Brain pericyte (primary cell): Measurements from ENCODE around the gene OR52E4.

Experiments used
- DNase-seq: peaks from one replicate; pipeline ENCODE4 v3.0.0-alpha.2; 2012; ENCODE audit warnings: low read depth, low spot score

OR52E4 gene

DNA sequence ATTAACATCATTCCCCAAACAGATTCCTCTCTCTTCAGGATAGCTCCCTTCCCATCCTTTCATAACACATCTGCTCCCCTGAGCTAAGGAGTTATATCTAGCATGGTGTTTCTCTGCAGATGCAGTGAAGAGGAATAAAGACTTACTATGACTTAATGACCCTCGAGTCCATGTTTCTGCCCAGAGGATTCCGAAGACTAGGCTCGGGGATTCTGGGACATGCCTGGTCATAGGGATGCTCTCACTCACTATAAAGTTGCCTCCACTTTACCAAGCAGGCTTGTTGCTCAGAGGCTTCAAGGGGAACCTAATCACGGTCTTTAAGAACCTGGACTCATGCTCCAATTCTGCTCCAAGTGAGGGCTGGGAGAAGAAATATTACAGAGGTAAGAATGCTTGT is at the start of gene OR52E4:
Gene OR52E4, plus strand, starts transcription at position 301 of the 400 bp plus-strand sequence. CDS start 3,664 bp downstream, outside the sequence.
- DNase-seq = no peak

DNA sequence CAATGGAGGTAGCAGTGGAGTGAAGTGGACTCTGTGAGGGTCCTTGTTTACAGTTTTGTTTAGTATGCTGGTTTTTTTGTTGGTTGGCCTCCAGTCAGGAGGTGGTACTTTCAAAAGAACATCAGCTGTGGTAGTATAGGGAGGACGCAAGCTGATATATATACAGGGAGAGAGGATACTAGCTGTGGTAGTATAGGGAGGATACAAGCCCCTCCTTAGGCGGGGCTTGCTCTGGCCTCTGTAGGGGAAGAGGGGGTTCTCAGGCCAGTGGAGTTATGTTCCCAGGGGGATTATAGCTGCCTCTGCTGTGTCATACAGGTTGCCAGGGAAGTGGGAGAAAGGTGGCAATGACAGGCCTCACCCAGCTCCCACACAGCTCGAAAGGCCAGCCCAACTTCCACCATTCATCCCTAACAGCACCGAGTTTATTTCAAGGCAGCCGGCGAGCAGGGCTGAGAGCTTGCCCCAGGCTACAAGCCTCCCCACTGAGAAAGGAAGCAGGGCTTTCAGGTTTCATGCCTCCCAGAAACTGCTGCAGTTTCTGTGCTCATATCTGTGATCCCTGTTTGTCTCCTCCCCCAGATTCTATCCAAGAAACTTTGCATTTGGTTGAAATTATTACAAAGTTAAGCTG is 49.1 kb upstream of the OR52E4 start:
- no peak for DNase-seq

DNA sequence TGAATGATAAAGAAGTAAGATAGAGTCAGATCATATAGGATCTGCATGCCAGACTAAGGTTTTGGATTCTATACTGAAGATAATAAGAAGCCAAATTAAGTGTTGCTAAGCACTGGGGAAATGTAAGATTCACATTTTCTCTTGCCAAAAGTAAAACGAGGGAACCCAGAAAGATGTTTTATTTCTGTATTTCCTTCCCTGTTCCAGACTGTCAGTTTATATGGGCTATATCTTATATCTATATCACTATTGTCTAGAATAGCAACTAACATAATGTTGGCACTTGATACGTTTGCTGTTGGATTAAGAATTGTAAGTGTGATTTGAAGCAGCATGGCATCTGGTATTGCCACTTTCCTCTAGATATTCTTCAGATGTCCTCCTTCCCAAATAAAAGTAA is 47.0 kb upstream of the OR52E4 start:
- no peak for DNase-seq

DNA sequence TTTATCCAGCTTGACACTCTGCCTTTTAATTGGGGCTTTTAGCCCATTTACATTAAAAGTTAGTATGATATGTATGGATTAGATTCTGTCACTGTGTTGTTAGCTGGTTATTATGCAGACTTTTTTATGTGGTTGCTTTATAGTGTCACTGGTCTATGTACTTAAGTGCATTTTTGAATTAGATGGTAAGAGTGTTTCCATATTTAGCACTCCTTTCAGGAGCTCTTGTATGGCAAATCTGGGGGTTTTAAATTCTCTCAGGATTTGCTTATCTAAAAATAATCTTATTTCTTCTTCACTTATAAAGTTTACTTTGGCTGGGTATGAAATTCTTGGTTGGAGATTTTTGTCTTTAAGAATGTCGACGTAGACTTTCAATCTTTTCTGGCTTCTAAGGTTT is 42.7 kb upstream of the OR52E4 start:
- no peak for DNase-seq

DNA sequence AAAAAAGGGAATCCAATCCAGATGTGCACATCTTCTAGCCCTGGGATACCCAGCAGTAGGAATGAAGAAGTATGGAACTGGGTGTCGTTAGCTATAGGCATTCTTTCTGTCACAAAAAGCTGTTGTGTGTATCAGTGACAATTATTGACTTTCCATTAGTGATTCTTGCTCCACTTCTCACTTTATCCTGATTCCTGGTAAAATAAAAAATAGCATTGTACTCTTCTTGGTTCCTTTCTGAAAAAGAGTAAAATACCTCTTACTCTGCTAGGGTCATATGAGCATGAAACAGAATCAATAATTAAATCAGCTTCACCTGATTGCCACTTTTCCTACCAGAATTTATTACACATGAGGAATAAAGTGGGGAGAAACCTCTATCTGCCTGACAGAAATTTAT is 38.6 kb upstream of the OR52E4 start, which contains the start of gene OR52E6:
Gene OR52E6, minus strand, starts transcription at position 101 of the 400 bp plus-strand sequence. Its CDS starts 0 bp downstream, at position 101.
- no peak for DNase-seq

DNA sequence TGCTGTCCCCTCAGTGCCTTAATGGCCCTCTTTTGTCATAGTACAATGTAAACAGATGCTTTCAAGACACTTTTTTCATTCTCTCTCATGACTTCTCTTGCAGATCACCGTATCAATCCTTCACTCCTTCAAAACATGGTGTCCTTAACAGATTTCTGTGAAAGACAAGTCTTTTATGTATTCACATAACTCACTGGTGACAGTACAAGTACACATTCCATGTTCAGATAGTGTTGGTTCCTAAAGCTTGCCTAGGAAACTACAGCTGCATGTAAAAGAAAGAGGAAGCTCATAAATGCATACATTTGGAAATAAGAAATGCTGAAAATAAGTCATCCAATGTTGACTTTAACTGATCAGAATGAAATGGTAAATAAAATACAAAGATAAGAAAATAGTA is 33.7 kb upstream of the OR52E4 start:
- no peak for DNase-seq

DNA sequence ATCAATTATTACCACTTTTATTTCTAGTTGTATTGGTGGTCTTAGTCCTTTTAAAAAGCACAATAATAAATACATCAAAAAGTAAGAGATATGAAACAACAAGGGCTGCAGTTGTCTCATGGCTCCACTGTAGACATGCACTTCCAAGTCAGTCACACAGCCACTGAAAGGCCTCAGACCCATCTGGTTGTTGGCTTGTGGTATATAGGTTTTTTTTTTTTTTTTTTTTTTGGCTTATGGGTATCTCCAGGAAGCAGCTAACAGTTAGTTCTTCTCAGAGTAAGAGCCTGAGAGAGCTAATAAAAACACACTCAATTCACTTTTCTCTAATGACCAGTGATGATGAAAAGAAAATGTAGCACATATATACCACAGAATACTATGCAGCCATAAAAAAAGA is 32.7 kb upstream of the OR52E4 start:
- DNase-seq = no peak

DNA sequence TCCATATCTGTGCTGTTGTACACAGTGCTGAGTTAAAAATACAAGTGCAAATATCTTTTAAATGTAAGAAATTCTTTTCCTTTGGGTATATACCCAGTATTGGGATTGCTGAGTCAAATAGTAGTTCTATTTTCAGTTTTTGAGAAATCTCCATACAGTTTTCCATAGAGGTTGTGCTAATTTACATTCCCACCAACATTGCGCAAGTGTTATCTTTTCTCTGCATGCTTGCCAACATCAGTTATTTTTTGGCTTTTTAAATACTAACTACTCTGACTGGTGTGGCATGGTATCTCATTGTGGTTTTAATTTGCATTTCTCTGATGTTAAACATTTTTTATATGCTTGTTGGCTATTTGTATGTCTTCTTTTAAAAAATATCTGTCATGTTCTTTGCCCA is 29.4 kb upstream of the OR52E4 start:
- no peak for DNase-seq

DNA sequence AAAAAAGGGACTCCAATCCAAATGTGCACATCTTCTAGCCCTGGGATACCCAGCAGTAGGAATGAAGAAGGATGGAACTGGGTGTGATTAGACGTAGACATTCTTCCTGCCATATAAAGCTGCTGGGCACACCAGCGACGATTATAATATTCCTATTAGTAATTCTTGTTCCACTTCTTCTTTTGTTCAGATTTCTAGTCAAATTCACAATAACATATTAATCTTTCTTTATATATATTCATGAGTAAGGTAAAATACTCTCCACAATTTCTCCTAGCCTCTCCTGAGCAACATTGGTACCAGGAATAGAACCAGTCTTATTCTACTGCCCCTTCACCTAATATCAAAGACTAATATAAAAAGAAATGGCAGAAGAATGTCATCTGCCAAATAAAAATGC is 22.8 kb upstream of the OR52E4 start, which contains the start of gene OR52E8:
Gene OR52E8, minus strand, starts transcription at position 101 of the 400 bp plus-strand sequence. Its CDS starts 0 bp downstream, at position 101.
- no peak for DNase-seq

DNA sequence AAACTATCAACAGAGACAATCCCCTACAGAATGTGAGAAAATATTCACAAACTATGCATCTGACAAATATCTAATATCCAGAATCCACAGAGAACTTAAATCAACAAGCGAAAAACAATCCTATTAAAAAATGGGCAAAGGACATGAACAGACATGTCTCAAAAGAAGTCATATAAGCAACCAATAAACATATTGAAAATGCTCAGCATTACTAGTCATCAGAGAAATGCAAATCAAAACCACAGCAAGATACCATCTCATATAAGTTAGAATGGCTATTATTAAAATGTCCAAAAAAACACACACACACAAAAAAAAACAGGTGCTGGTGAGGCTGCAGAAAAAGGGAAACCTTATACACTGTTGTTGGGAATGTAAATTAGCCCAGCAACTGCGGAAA is 14.6 kb upstream of the OR52E4 start:
- DNase-seq = no peak

DNA sequence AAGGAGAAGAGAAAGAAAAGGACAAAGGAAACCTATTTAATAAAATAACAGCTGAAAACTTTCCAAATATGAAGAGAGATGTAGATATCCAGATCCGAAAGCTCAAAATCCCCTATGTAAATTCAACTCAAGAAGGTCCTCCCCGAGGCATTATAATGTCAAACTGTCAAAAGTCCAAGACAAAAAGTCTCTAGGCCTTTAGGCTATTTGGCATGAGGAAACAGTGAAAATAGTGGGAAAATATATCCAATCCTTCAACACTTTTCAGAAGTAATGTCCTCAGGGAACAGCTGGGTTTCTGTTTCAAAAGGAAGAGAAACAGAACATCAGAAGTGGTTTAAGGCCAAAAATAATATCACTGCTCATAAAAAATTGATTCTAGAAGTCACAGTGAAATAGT is 1.9 kb upstream of the OR52E4 start:
- DNase-seq = no peak

DNA sequence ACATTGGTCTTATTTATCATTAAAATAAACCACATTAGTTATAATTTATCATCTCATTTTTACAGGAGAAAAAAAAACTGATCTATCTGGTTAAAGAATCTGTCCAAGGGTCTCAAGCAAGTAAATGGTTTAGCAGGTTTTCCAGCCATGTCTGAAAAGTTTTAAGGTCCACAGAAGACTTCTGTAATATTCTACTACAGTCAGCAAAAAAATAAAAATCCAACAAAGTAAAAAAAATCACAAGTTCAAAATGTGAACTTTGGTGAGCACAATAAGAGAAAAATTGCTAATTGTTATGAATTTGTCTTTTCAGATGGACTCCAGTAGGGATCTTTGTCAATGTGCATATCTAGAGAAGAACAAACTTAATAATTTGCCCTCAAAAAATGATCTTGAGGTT is 1.3 kb downstream of the OR52E4 start:
- DNase-seq = no peak

DNA sequence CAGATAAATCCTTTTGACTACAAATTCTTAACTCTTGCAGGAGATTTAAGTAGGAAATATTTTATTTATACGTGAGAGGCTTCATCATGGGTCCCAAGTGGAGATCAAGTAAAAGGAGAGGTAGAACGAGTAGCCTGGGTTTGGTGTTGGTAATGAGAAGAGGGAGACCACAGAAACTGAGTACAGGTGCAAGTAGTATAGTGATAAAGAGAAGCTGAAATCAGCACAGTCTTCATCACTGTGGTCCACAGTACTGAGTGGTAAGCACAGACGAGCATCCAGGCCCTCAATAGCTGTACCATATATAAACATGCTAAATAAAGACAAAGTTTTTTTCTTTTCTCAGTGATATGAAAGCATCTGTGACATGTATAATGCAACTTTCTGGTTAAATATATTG is 6.7 kb downstream of the OR52E4 start:
- DNase-seq = no peak

DNA sequence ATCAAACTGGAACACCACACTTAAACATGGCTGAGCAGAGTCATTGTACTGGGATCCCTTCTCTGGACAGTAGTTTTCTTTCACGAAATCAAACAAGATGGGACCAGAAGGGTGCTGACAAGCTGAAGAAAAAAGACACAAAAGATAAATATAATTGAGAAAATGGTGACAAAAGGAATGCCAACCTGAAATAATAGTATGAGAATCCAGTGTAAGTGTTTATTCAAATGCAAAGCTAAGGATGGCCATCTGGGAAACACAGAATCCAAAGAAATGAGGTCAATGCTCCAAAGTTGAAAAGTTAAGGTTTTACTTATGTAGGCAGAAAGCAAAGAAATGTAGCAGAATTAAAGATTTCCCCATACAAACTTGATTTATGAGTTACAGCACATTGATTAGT is 7.2 kb downstream of the OR52E4 start:
- DNase-seq = no peak

DNA sequence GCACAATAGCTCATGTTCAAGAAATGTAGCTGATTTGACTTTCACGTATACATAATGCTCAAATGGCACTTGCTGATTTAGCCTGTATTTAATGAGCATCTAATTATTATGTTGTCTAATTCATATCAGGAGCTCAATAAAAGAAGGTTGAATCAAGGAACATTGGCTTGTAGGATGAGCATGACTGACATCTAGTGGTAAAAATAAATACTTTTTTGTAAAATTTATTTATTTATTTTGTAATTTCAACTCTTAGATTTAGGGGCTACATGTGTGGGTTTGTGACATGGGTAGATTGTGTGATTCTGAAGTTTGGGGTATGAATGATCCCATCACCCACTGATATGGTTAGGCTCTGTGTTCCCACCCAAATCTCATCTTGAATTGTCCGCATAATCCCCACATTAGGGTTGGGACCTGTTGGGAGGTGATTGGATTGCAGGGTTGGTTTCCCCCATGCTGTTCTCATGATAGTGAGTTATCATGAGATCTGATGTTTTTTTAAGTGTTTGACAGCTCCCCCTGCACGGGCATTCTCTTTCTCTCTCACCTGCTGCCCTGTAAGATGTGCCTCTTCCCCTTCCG is 10.9 kb downstream of the OR52E4 start:
- peak; percentile 2 for DNase-seq

DNA sequence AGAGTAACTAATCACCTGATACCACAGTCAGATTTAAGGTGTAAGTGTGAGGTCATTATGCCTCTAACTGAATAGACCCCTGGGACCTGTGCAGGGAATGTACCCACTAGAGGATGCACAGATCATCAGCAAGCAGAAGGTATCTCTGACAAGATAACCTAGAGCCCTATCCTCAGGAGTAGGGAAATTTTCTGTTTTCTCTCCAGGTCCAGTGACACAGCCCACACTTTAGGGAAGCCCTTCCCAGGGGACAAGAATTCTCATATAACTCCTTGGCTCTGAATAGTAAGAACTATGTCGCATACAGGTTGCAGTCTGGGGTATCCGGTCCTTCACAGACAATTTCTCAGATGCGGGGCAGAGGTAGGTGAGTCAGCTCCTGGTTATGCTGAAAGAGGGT is 12.5 kb downstream of the OR52E4 start, which contains the start of gene OR52E5:
Gene OR52E5, plus strand, starts transcription at position 301 of the 400 bp plus-strand sequence. CDS start 7,569 bp downstream, outside the sequence.
- no peak for DNase-seq

DNA sequence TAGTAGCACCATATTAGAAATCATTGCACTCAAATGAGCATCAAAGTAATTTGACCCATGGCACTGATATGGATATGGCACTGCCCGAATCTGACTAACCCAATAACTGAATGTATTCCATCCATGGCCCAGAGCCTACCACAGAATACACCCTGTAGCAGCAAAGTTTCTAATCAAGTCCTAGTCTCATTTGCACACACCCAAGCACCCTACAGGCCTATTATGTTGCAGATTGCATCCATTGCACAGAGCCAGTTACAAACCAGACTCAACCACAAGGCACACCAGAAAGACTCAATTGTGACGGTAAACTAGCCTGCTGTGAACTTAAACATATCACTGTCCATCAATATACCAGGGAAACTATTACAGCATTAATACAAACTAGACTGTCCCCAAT is 19.1 kb downstream of the OR52E4 start:
- no peak for DNase-seq

DNA sequence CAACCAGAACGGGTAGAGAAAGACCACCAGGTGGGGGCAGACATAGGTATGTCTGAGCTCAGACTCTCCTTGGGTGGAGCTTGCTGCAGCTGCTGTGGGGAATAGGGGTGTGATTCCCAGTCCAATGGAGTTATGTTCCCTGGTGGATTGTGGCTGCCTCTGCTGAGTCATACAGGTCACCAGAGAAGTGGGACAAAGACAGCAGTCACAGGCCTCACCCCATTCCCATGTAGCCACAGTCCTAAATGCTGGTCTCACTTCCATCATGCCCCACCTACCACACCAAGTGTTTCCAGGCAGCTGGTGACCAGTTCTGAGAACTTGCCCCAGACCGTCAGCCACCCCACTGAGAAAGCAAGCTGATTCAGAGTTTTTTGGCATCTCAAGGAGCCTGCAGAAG is 30.1 kb downstream of the OR52E4 start:
- no peak for DNase-seq

DNA sequence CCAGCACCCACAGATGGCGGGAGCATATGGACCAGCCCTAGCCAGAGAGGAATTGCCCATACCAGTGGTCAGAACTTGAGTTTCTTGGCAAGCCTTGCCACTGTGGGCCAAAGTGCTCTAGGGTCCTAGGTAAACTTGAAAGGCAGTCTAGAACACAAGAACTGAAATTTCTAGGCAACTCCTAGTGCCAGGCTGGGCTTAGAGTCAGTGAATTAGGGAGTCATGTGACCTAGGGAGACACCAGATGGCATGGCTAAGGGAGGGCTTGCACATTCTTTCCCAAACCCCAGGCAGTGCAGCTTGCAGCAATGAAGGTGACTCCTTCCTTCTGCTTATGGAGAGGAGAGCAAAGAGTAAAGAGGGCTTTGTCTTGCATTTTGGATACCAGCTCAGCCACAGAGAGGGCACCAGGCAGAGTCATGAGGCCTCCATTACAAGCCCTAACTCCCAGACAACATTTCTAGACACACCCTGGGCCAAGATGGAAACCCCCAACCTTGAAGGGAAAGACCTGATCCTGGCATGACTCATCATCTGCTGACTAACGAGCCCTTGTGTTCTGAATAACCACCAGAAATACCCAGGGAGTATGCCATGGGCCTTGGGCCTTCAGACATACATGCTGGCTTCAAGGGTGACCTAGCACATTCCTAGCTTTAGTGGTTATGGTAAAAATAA is 42.5 kb downstream of the OR52E4 start:
- DNase-seq = no peak

DNA sequence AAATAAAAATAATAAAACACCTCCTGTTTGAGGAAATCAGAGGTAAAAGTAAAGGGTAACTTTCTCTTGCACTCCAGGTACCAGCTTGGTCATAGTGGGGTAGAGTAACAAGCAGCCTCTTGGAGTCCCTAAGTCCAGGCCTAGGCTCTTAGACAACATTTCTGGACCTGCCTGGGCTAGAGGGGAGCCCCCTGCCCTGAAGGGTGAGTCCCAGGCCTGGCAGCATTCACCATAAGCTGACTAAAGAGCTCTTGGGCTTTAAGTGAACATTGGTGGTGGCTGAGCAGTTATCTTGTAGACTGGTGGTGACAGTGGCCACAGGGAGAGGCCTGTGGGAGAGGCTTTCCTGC is 43.0 kb downstream of the OR52E4 start:
- no peak for DNase-seq

DNA sequence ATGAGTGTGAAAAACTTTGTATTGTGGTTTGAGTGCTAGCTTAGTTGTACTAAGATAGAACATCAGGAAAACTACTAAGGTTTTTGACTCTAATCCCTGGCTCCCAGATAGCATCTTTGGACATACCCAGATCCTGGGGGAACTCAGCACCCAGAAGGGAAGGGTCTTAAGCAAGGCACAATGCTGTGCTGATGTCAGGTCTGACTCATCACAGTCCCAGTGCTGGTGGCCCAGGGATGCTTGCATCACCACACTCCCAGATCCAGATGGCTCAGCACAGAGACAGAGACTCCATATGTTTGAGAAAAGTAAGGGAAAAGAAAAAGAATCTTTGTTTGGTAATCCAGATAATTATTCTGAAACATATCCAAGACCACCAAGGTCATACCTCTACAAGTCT is 43.4 kb downstream of the OR52E4 start:
- DNase-seq = no peak

DNA sequence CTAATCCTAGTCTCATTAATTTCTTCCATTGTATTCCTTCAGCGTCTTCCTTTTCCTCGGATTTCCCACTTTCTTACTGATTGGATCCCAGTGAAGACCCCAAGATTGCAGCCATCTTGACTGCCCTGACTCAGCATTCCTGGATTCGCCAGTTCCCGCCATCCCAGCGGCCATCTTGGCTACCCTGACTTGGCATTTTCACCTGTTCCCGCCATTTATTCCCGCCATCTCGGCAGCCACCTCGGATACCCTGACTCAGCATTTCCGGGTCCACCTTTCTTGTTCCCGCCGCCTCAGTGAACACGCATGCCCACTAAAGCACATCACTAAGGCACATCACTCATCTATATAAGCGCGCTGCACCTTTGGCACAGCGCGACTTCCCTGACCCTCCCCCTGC is 47.8 kb downstream of the OR52E4 start:
- DNase-seq = no peak

DNA sequence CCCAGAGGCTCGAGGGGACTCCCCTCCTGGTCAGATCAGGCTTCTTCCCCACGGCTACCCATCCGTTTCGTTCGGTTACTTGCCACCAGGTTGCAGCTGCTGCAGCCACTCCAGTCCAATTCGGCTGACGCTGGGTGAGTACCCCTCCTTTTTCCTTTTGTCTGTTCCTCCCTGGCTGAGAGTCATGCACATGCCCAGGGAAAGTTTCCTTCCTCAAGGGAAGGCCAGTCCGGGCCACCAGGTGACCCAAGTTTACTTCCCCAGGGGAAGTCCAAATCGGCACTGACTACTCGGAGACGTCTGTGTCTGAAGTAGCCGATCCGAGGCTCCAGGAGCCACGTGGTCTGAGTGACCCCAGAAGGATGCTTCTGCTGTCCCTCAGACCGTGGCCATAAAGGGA is 48.4 kb downstream of the OR52E4 start:
- no peak for DNase-seq
